GM19238 (cell line): Measurements from ENCODE around the gene PRAMEF2.
"Not testable (repeated sequence)": the region's sequence is repeated elsewhere in the genome, so short reads cannot be mapped to it uniquely, and the experiment has no call there.

Experiments used
- DNase-seq: peaks from one replicate; pipeline ENCODE4 v3.0.0; 2011; ENCODE audit warnings: low spot score; ENCODE audit not compliant: insufficient read length

The PRAMEF2 gene, protein sequence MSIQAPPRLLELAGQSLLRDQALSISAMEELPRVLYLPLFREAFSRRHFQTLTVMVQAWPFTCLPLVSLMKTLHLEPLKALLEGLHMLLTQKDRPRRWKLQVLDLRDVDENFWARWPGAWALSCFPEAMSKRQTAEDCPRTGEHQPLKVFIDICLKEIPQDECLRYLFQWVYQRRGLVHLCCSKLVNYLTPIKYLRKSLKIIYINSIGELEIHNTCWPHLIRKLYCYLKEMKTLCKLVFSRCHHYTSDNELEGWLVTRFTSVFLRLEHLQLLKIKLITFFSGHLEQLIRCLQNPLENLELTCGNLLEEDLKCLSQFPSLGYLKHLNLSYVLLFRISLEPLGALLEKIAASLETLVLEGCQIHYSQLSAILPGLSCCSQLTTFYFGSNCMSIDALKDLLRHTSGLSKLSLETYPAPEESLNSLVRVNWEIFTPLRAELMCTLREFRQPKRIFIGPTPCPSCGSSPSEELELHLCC

DNA sequence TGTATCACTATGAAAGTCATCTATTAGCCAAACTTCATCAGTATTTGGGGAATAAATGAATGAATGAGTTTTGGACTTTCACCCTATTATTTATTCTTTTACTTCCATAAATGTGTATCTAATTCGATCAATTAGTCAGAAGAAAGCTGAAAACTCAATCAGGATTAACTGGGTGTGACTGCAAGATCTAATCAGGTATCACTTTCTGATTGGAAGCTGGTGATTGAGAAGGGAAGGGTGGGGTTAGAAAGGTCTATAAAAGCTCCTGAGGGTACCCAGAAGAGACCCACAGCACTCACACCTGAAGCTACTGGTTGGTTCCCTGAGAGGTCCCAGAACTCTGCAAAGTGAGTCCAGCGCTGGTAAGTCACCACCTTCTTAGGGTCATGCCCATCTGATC is at the start of gene PRAMEF2:
Gene PRAMEF2, plus strand, starts transcription at position 301 of the 400 bp plus-strand sequence. CDS start 1,924 bp downstream, outside the sequence.
- not testable (repeated sequence) for DNase-seq

DNA sequence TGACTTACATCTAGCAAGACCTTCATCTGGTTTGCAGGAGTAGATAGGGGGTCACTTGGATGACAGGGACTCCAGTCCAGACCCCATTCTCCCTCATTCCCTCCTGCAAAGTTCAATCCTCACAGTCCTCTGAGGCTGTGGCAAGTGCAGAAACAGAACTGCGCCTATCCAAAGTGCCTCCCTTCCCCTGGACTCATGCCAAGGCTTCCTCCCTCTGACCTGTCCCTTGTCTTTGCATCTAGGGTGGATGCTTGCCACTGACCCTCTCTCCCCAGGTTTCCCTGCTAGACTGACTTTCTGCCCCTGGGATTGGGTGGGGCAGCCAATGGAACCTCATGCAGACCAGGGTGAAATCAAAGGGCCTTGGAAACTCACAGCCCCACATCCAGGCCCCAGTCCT is 47.0 kb upstream of the PRAMEF2 start:
- no peak for DNase-seq

DNA sequence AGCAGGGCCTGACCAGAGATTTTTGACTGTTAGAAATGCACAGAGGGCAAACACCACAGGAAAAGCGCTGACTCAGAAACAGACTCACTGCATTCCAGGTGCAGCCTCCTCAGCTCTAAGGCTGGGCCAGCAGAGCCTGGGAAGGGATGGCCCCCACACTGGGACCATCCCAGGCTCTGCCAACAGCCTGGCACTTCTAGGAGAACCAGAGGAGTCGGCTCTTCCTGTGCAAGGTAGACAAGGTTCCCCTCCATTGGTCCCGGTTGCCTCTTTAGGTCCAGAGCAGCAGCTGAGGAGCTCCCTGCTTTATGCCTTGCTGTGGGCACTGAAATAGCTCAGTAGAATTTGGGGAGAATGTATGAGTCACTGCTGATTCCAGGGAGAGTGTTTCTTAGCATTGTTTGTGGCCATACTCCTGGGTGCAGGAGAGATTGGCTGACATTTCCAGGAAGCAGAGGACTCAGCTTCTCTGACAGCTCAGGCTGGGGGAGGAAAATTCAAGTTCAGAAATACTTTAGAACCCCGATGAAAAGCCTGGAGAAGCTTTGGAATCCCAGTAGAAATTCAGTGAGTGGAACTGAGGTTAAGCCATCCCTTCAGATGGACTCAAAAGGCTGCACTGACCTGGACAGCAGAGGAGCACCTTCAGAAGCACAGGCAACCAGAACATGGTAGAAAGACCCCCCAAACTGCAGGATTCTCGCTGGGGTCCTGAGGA is 46.0 kb upstream of the PRAMEF2 start:
- no peak for DNase-seq

DNA sequence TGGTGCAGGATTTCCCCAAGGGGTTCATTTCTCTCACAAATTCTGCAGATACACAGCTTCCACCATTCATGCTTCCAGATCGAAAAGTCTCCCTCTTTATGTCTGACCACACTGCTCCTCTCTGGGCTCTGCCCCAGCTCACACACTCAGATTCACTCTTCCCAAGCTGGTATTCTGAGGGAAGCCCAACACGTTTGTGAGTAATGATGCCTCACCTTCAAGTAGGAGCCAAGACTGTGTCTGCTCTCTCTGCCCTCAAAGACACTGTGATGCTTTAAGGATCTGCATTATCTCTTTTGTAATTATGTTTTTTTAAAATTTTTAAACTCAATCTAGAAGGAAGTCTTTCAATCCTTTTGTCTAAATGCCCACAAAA is 45.5 kb upstream of the PRAMEF2 start:
- no peak for DNase-seq

DNA sequence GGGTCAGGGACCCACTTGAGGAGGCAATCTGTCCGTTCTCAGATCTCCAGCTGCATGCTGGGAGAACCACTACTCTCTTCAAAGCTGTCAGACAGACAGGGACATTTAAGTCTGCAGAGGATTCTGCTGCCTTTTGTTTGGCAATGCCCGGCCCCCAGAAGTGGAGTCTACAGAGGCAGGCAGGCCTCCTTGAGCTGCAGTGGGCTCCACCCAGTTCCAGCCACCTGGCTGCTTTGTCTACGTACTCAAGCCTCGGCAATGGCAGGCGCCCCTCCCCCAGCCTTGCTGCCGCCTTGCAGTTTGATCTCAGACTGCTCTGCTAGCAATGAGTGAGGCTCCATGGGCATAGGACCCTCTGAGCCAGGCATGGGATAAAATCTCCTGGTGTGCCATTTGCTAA is 37.8 kb upstream of the PRAMEF2 start:
- not testable (repeated sequence) for DNase-seq

DNA sequence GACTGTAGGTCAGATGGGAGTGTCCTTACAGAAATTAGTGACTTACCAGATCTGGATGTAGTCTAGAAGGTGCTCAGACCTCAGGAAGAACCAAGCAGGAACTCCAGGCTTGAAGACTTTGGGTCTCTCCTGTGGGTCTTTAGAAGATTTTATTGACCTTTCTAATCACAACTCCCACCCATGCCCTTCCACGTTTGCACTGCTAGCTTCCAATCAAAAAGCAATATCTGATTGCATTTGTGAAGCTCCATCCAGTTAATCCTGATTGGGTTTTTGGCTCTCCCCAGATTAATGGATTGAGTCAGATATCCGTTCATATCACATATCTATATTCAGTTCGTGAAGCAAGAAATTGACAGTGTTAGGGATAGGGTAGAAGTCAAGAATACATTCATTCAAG is 25.6 kb upstream of the PRAMEF2 start, which contains the start of gene PRAMEF11:
Gene PRAMEF11, minus strand, starts transcription at position 101 of the 400 bp plus-strand sequence. CDS start 2,621 bp downstream, outside the sequence.
- not testable (repeated sequence) for DNase-seq

DNA sequence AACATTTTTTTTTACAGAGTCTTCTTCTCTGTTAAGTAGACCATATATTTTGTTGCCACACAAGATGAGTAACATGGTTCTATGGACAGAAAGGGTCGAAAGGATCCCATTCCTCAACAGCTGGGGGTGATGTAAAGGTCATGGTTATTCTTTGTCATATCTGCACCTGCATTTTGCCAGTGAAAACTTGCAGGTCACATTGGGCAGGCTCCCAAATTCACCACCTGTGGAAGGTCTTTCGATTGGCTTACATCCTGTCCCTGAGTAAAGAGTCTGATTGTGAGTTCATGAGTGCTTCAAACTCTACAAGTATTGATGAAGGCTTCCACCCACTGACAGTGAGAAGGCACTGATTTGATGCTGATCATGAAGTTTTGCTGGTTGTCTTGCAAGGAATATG is 23.6 kb upstream of the PRAMEF2 start:
- not testable (repeated sequence) for DNase-seq

DNA sequence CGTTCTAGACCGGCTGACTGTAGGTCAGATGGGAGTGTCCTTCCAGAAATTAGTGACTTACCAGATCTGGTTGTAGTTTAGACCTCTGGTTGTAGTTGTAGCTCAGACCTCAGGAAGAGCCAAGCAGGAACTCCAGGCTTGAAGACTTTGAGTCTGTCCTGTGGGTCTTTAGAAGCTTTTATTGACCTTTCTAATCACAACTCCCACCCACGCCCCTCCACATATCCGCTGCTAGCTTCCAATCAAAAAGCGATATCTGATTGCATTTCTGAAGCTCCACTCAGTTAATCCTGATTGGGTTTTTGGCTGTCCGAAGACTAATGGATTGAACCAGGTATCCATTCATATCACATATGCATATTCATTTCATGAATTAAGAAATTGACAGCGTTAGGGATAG is 8.3 kb upstream of the PRAMEF2 start, which contains the start of gene HNRNPCL1:
Gene HNRNPCL1, minus strand, starts transcription at position 101 of the 400 bp plus-strand sequence. CDS start 431 bp downstream, outside the sequence.
- not testable (repeated sequence) for DNase-seq

DNA sequence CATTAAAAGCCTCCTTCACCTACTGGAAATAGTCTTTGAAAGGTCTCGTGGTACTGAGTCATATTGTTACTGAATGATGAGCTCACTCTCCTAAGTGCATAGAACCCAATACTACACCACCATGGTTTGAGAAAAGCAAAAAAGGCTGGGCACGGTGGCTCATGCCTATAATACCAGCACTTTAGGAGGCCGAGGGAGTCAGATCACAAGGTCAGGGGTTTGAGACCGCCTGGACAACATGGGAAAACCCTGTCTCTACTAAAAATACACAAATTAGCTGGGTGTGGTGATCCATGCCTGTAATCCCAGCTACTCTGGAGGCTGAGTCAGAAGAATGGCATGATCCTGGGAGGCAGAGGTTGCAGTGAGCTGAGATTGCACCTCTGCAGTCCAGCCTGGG is 5.1 kb upstream of the PRAMEF2 start:
- no peak for DNase-seq

DNA sequence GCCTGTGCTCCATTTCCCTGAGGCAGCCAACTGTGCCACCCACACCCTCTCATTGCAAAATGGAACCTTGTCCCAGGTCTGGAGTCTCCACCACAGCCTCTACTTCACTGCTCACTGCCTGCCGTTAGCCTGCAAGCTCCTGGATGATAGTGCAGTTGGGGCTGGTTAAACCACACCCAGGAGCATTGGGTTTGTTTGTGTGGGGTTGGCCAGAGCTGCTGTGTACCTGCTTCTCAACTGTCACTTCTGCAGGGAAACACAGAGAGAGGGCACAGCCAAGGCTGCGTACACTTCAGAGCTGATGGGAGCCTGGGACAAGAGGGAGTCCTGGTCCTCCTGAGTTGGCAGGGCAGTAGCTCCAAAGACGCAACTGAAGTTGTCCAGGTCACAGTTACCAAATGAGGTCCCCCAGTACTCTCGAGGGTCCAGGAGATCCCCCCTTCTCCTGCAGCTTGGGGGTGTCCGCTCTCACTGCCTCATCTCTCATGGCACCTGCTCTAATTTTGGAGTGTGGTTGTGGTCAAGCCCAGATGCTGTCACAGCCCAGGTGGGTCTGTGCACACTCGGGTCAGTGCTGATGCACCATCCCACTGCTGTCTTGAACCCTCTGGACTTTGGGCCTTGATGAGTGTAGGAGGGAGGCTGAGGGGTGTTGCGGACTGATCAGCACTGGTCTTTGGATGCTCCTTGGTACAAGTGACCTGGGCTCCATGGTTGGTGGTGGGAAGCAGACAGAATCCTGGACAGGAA is 6.4 kb downstream of the PRAMEF2 start:
- not testable (repeated sequence) for DNase-seq

DNA sequence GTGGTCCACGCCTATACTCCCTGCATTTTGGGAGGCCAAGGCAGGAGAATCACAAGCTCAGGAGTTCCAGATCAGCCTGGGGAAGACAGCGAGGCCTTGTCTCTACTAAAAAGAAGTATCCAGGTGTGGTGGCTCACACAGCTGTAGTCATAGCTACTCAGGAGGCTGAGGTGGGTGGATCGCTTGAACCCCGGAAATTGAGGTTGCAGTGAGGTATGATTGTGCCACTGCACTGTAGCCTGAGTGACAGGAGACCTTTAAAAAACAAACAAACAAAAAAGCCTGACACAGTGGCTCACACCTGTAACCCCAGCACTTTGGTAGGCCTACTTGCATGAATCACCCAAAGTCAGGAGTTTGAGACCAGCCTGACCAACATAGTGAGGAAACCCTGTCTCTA is 21.6 kb downstream of the PRAMEF2 start:
- DNase-seq = not testable (repeated sequence)

DNA sequence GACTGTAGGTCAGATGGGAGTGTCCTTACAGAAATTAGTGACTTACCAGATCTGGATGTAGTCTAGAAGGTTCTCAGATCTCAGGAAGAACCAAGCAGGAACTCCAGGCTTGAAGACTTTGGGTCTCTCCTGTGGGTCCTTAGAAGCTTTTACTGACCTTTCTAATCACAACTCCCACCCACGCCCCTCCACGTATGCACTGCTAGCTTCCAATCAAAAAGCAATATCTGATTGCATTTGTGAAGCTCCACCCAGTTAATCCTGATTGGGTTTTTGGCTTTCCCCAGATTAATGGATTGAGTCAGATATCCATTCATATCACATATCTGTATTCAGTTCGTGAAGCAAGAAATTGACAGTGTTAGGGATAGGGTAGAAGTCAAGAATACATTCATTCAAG is 29.2 kb downstream of the PRAMEF2 start, which contains the start of gene PRAMEF4:
Gene PRAMEF4, minus strand, starts transcription at position 101 of the 400 bp plus-strand sequence. CDS start 2,807 bp downstream, outside the sequence.
- not testable (repeated sequence) for DNase-seq

DNA sequence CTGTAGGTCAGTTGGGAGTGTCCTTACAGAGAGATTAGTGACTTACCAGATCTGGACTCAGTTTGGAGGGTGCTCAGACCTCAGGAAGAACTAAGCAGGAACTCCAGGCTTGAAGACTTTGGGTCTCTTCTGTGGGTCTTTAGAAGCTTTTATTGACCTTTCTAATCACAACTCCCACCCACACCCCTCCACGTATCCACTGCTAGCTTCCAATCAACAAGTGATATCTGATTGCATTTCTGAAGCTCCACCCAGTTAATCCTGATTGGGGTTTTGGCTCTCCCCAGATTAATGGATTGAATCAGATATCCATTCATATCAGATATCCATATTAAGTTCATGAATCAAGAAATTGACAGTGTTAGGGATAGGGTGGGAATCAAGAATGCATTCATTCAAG is 41.3 kb downstream of the PRAMEF2 start, which contains the start of gene PRAMEF10:
Gene PRAMEF10, minus strand, starts transcription at position 101 of the 400 bp plus-strand sequence. CDS start 2,423 bp downstream, outside the sequence.
- not testable (repeated sequence) for DNase-seq

DNA sequence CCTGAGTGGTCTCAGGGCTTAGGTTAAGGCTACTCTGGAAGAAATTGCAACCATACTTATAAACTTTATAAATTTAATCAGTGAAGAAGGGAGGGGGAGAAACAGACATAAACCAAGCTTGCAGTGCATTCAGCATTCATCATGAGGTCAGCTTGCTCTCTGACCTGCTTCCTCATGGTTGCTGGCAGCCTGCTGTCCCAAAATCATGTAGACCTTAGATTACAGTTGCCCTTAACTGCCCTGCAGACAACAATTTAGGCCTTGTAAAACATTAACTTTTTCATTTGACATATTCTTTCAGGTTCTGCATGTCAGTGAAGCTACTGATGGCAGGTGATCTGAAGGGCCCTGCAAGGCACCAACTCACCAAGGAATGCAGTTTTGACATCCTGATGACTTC is 42.3 kb downstream of the PRAMEF2 start:
- not testable (repeated sequence) for DNase-seq

DNA sequence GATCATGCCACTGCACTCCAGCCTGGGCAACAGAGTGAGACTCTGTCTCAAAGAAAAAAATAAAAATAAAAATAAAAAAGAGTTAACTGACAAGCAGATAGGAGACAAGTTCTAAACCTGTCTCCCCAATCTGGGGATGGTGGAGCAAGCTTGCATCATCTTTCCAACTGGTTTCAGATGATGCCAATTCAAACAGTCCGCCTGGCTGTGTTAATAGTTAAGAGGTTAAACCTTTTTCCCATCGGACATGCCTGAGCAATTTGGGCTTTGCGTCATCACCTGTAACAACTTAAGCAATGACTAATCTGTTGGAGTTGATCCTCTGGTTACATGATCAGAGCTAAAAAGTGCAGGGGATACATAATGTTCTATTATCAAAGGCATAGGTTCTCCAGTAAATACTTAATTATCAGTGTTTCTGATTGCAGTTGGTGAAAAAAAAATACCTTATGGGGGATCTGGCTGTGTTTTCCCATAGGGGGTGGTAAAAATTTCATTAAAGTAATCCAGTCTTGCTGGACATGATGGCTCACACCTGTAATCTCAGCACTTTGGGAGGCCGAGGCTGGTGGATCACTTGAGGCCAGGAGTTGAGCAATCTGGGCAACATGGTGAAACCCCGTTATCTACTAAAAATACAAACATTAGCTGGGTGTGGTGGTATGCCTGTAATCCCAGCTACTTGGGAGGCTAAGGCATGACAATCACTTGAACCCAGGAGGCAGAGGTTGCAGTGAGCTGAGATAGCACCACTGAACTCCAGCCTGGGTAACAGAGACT is 47.1 kb downstream of the PRAMEF2 start:
- DNase-seq = not testable (repeated sequence)
